ENCODE measurements around the gene PPIL1.

- TF ChIP-seq CTCF (conservative IDR thresholded peaks at IDR 0.05; ENCODE audit: low read depth, low read length) (peak; percentile 82), EZH2 (IDR thresholded peaks at IDR 0.05; ENCODE audit: borderline replicate concordance, low read depth, low read length, poor library complexity, severe bottlenecking) (no peak)
Measured at GRCh38 chr6:36851149-36851614, 23.4 kb downstream of the PPIL1 start.
